8988T (cell line): ENCODE measurements around the gene NCK1.

Experiments used
- DNase-seq: peaks from one replicate; pipeline ENCODE4 v3.0.0; 2011

NCK1 gene

DNA sequence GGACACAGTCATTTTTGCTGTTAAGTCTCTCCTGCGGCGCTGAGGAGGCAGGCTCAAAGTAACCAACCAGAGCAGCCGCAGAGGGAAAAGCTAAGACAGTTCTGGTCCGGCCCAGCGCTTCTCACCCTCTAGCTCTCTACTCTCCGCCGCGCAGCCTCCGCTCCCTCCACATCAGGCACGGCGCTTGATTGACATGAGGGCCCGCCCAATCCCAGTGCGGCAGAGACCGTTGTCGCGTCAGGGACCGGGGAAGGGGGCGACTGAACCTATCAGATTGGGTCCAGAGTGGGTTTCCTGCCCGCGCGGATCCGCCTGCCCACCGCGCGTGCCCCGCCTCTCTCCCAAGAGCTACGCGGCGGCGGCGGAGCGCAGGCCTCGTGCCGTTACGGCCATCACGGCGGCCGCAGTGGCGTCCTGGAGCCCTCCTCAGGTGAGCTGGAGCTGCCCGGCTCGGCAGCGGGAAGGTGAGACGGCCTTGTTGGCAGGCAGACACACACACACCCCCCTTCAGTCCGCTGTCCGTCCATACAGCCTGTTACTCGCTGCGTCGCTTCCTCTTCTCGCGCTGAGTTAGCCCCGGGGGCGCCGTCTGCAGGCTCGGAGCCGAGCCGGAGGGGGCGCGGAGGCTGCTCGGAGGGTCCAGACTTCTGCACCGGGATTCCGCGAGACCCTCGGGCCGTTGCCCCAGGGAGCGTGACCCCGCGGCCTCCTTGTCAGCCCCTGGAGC, at the start of gene NCK1:
NCK1 (plus strand) TSS at position 319 of the 727 bp plus-strand sequence. CDS start 65,794 bp downstream, outside the sequence.
- peak; percentile 63 for DNase-seq

DNA sequence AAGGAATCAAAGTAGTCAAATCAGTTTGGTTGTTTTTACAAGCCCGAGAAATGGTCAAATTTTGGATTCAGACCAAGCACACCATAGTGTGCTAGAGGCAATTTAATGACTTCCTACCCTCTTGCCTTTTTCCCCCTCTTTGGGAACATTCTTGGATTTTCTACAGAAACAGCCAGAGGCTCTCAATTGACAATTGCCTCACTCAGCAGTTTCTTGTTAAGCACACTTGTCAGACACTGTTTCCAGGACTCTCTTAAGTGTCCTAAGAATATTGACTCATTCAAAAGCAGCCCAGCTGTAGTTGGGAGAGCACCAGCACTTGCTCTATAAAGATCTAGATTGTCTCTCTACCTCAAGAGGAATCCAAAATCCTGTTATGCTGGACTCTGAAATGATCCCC, 44.6 kb upstream of the NCK1 start:
- no peak for DNase-seq

DNA sequence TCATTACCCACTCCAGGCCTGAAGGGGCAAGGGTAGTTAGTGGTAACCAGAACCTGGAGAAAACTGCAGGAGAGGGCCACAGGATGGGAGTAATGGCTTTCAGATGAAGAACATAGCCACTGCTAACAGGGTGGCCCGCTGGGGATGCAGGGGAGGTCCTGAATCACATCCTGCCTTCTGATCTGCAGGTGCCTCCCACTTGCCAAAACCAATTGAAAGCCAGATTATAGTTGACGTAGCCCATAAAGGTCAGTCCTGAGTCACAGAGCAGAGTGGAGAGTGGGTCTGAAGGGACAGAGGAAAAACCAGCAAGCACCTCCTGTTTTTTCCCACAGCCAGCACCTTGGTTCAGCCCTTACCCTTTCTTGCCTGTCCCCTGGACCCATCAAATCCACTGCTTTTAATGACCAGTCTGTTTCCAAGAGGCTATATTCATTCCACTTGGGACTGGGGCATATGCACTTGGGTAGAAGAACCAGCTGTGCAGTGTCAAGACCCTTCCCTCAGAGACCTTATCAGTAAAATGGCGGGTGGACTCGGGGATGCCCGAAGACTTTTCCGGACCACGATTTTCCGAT, 43.7 kb upstream of the NCK1 start:
- DNase-seq: no peak

DNA sequence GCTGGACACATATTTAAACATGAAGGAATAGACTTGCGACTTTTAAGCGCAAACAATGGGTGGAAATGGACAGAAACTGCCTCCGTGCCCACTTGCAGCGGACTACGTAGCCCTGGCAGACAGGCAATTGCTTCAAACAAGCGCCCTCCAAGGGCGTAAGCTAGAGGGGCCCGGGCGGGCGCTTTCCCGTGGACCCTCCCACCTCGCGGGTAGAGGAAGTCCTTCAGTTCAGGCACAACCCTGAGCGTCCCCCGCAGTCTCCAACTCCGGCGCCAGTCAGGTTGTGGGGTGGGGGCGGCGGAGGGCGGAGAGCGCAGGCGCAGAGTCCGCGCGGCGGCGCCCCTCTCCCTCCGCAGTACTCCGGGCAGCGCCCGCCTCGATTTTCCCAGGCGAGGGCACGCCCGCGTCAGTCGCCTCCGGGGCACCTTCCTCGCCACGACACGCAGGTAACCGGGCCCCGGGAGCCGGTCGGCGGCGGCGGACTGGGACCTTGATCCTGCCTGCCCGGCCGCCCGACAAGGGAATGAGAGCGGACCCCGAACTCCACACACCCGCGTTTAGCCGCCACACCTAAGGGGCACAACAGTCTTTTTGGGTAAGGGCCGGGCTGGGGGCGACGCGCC, 43.1 kb upstream of the NCK1 start, which contains the start of gene SLC35G2:
SLC35G2 (plus strand) TSS at position 358 of the 623 bp plus-strand sequence. CDS start 35,335 bp downstream, outside the sequence.
- no peak for DNase-seq

DNA sequence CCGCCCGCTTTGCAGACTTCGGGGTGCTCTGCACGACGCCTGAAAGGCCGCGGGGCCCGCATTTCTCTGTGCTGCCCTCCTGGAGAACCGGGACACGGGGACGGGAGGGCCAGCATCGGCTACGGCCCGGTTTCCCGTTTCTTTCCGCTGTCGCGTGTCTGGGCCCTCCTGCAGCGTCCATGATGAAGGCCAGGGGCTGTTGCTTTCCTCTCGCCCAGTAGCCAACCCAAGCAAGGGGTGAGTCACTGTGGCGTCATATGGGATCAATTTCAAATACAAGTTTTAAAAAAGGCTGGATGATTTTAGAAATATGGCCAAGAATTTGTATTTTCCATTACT, 42.6 kb upstream of the NCK1 start:
- DNase-seq: no peak

DNA sequence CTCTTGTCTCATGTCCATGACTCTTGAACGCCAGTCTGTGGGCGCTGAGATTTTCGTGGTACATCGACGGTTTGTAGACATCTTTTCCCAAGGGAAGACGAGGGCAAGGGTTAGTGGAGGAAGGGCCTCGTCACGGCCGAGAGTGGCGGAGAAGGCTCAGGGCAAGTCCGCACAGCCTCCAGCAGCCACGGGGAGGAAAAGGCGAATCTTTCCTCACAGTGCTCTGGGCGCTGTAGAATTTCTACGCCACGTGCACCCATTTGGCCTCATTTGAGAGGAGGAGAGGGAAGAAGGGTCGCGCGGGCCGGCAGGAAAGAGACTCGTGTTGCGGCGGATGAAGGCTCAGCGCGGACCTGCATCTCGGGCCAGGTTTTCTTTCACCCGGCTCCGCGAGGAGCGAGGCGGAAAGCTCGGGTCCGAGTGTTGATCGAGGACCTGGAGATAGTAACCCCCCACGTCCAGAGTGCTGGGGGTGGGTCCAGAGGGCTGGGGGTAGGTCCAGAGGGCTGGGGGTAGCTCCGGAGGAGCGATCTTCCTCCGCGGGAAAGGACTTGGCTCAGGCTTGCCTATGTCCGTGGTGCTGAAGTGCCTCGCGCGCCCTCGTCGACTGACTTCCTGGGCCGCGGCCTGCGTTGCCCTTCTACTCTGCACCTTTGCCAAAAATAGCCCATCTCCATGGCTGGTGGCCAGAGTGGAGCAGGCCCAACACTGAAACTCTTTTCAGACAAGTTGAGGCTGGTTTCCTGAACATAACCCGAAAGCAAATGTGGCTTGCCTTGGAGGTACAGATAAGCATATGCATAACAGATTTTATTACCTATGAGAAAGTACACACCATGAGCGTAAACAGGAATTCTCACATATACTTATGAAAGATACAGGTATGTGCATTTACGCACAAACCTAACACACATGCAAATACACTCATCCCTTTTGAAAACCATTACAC, 42.0 kb upstream of the NCK1 start:
- DNase-seq: no peak

DNA sequence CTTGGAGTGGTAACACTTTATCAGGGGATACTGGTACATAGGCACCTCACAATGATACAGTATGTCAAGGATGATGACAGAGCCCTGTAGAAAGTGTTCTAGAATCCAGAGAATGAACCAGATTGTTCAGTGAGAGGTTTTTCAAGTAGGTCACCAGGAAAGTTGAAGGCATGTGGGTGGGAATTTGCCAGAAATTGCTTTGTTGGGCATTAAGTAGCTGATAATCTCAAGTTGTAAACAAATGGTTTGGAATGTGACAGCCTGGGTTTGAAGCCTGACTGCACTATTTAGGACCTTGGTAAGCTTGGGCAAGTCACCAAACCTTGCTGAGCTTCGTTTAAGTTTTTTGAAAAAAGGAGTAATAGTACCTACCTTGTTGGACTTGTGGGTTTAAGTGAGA, 30.5 kb upstream of the NCK1 start:
- DNase-seq: no peak

DNA sequence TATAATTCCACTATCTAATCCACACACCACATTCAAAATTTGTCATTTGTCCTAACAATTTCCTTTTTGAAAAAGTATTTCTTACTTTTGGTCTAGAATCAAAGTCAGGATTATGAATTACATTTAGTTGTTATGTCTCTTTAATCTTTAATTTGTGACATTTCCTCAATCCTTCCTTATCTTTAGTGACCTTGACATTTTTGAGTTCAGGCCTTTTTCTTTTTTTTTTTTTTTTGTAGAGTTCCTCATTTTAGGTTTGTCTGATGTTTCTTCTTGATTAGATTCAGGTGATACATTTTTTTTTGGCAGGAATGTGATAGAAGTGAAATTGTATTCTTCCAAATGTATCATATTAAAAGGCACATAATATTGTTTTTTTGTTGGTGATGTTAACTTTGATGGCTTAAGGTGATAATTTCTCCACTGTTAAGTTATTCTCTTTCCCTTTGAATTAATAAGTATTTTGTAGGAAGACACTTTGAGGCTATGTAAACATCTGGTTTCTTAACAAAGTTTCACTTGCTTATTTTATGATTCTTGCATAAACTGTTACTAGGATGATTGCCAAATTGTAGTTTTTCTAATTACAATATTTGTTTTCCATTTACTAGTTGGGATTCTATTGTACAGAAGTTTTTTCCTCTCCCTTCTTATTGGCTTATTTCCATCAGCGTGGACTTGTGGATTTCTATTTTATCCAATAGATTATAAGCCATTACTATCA, 26.8 kb upstream of the NCK1 start:
- no peak for DNase-seq

DNA sequence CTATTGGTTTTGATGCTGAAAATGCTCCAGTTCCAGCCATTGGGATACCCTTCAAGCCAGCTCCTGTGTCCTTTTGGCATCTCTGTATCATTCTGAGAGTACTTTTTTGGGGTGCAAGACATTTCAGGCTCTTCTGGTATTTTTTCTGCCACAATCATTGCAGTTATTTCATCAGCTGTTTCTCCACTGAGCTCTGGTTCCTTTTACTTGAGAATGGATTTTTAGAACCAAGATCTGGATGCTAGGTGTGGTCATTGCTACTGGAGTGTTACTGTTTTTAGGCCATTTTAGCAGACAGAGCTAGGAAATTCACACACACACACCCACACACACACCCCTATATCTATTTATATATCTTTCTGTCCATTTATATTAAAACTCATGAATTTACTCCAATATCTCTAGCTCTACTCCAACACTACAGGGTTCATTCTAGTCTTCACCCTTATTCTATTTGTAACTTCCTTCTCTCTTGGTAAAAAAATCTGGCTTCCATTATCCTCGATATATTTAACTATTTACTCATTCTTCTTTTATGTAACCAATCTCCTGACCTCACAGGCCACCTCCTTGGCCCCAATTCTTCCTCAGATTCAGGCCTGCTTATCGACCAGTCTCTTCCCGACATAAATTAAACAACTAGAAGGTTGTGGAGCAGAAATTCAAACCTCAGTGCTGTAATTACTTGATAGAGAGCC, 26.0 kb upstream of the NCK1 start:
- DNase-seq: no peak

DNA sequence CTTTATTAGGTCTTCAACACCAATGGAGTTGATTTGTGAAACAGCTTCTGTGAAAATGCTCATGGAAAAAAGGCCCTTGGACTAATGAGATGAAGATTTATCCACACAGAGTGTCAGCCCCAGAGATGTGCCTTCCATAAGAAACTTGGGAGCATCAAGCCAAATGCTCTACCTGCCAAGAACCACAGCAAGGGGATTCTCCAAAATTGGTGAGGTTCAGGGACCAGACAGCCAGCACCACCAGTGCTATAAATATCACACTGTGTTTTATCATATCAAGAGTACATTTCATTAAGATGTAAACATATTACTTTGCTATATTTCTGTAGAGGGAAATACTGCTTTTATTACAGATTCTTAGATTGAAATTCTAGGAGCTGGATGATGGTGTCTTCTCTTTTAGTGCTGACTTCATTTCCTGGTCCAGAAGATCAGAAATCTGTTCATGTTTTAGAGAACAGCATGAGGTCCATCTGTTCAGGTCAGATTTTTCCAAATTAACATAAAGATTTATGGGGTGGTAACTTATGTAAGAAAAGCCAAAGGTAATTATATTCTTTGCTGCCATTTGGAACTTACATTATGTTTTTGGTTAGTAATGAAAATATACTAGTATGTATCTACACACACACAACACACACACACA, 25.4 kb upstream of the NCK1 start:
- no peak for DNase-seq

DNA sequence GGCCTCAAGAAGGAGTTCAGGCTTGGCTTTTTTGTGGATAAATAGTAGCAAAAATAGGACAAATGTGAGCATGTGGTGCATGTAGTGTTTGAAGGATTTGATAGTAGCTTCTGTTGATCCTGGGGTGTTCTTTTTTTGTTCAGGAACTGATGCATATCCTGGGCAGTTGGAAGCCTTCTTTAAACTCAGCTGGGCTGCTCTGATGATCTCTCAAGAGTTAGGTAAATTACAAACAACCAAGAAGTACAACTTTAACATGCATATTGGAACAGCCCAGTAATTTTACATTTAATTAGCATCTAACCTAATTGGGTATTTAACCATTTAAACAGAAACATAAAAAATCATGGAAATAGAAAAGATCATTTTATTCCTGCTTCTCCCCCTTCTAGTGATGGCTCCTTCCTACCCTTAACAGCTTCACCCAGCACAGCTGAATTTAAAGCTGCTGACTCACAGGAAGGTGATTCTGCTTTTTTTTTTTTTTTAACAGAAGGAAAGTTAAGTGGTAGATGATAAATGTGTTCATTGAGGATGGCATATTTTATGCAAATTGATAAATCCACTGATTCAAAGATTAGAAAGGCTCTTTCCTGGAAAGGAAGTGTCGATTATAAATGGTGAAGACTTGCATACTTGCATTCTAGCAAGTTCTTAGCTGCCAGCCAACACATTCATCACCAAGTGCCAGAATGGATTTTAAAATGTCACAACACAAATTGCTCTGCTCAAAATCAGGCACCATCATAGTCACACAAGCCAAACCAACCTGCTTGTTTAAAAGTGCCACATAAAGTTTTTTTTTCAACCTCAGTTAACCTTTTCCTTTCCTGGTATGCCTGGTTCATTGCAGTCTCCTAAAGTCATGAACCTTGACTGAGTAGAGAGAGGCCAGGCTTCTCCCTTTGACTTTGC, 23.1 kb upstream of the NCK1 start:
- DNase-seq: no peak

DNA sequence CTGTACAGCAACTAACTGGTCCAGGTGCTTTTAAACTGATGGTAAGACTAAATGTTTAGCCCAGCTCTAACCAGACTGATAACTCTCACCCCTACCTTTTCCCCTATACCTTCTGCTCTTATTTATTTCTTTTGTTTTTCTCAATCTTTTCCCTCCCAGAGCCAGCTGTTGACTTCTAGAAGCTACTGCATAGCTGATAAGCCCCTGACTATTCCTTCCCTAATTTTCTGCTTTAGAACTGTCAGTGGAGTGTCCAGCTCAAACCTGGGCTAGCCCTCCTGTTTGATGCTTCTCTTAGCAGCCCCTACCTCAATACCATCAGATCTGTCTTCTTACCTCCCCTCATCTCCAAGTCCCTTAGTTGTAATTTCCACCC, 22.5 kb upstream of the NCK1 start:
- no peak for DNase-seq

DNA sequence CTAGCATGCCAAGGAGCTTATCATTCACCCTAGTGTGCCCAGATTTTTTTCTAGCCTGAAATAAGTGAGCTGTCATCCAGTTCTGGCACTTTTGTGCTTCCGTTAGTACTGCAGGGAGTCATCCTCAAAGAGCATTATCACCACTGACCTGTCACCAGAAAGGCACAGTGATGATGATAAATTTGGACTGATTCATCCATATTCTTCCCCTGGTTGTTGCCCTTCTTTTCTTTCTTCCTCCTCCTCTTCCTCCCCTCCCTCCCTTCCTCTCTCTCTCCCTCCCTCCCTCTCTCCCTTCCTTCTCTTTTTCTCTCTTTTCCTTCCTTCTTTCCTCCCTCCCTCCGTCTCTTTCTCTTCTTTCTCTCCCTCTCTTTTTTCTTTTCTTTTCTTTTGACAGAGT, 21.8 kb upstream of the NCK1 start:
- DNase-seq: no peak

DNA sequence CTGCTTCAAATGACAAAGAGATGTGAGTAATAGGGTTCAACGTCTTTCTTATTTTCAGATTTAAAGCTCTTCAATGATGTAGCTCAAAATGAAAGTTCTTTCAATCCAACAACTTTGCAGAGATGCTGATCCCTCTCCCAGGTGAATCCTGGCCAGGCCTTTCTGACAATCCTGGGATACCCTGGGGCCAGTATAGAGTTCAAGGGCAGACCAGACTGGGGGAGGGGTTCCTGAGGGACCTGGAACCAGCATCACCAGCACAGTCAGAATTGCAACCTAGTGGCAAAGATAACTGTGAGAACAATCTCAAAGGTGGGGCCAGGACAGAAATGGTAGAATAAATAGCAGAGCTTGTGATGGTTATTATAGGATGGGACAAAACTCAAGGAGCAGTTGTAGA, 19.7 kb upstream of the NCK1 start:
- no peak for DNase-seq

DNA sequence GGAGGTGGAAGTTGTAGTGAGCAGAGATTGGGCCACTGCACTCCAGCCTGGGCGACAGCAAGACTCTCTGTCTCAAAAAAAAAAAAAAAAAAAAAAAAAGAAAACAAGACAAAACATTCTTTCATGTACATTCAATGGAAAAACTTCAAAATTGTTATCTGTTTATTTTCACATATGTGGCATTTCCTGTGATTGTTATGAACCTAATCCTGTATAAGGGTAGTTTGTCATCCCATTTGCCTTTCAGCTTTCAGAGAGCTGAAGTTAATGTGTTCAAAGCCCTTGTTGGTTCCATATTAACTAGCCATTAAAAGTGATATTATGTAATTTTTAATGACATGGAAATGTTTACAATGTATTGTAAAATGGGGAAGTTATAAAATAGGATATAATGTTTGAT, 17.3 kb upstream of the NCK1 start:
- DNase-seq: no peak

DNA sequence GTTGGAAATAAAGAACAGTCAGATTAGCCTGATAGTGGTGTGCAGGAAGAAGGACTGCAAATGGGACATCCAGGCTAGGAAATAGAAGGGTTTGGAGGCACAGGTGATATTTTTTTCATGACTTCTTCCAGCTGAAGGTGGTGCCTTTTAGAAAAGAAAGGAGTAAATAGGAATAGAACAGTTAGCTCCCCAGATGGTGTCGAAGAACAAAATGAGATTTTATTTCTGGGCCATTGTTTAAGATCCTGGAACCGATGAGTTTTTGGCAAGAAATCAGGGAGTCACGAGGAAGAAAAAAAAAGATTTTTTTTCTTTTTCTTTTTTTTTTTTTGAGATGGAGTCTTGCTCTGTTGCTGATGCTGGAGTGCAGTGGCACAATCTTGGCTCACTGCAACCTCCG, 9.8 kb upstream of the NCK1 start:
- no peak for DNase-seq

DNA sequence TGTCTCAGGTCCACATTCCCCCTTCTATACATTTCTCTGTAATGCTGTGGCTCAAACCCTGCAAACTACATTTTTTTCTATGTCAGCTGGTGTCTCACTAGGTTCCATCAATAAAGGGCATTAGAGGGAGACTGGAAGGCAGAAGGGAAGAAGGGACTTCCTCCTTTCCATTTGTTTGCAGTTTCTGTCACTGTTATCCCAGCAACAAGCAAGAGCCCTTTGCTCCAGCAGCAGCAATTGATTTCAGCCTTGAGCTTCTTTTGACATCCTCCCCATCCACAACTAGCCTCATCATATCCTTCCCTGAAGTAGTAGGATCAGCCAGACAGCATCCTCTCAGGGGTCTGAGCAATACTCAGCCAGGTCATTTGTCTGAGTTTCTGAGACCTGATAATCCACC, 5.3 kb upstream of the NCK1 start:
- DNase-seq: no peak

DNA sequence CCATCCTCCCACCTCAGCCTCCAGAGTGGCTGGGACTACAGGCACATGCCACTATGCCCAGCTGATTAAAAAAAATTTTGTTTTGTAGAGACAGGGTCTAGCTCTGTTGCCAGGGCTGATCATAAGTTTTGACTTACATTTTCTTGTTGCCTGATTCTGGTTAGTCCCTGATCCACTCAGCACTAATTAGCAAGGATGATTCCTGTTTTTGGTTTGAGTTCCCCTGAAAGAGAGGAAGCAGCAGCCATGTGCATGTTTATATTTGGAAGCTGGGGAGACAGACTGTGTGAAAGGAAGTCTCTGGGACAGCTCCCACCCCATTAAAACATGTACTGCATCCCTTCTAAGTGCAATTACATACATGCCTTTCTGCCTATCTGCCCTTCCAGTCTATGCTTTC, 3.6 kb upstream of the NCK1 start:
- DNase-seq: no peak

DNA sequence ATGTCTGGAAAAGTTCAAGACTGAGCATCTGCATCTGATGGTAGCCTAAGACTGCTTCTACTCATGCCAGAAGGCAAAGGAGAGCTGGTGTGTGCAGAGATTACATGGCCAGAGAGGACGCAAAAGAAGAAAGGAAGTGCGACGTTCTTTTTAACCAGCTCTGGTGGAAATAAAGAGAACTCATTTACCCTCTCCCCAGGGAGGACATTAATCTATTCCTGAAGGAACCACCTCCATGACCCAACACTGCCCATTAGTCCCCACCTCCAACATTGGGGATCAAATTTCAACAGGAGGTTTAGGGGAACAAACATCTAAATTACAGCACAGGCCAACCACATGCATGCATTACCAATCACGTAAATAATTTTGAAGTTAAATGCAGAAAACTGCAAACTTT, 1.5 kb upstream of the NCK1 start:
- no peak for DNase-seq

DNA sequence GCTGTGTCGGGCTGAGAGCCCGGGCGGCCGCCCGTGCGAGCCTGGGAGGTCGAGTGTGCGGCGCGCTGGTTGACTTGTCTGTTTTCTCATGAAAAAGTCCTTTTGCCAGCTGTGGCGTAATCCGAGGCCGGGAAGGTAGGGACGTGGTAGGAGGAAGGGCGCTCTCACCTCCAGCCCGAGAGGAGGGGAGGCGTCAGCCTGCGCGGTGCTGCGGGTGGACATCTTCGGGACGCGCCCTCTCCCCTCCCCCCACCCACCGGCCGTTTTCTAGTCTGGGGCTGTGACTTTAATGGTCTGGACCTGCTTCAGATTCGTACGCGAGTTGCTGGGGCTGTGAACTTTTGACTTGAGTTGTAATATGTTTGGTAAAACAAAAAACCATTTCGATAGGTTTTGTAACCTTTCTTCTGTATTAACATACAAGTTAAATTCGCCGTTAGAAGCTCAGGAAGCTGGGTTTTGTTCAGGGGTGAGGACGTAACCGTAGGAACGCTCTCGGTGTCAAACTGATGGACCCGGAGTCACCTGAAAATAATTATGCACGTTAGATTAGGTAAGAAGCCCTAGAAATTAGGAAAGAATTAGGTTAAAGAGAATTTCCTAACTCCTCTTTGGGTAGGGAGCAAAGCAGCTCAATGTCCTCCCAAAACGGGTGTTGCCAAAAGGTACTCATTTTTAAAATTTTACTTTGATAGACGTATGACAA, 762 bp downstream of the NCK1 start:
- no peak for DNase-seq
